Hepatocyte (in vitro differentiated cells): Measurements from ENCODE around the gene EMC1. TPM values are rescaled to one million over a fixed set of nuclear protein-coding genes. Genes with fewer than 3 reads are reported as not detected.

ENCODE experiments used
- DNase-seq: peaks from one replicate; pipeline ENCODE4 v3.0.0-alpha.2; 2016; ENCODE audit warnings: low spot score
- H2AFZ ChIP-seq: fragments of 200-600 bp; sonication (generic); 2 replicates; pipeline ENCODE4 v1.6.0; 2016; ENCODE audit warnings: antibody characterized with exemption, mild to moderate bottlenecking
- H3K27ac ChIP-seq: fragments of 200-600 bp; sonication (generic); 2 replicates; pipeline ENCODE4 v1.5.1; 2016; ENCODE audit warnings: mild to moderate bottlenecking
- H3K27me3 ChIP-seq: fragments of 200-600 bp; sonication (generic); 2 replicates; pipeline ENCODE4 v1.6.1; 2016
- H3K36me3 ChIP-seq: fragments of 200-600 bp; sonication (generic); replicated peaks from 2 replicates; pipeline ENCODE4 v1.5.1; 2016; ENCODE audit warnings: low read depth; ENCODE audit not compliant: insufficient read depth
- H3K4me1 ChIP-seq: fragments of 200-600 bp; sonication (generic); 2 replicates; pipeline ENCODE4 v1.5.1; 2016; ENCODE audit warnings: mild to moderate bottlenecking, moderate library complexity; ENCODE audit not compliant: insufficient read depth
- H3K4me2 ChIP-seq: fragments of 200-600 bp; sonication (generic); 2 replicates; pipeline ENCODE4 v1.6.0; 2016
- H3K4me3 ChIP-seq: fragments of 200-600 bp; sonication (generic); 2 replicates; pipeline ENCODE4 v1.5.1; 2016; ENCODE audit warnings: mild to moderate bottlenecking
- H3K79me2 ChIP-seq: fragments of 200-600 bp; sonication (generic); 2 replicates; pipeline ENCODE4 v1.6.0; 2017; ENCODE audit warnings: mild to moderate bottlenecking
- H3K9me2 ChIP-seq: fragments of 200-600 bp; sonication (generic); replicated peaks from 2 replicates; pipeline ENCODE4 v1.6.0; 2017; ENCODE audit warnings: mild to moderate bottlenecking; ENCODE audit not compliant: insufficient read depth
- H3K9me3 ChIP-seq: fragments of 200-600 bp; sonication (generic); 2 replicates; pipeline ENCODE4 v1.5.1; 2016; ENCODE audit warnings: low read depth, mild to moderate bottlenecking
- H4K20me1 ChIP-seq: fragments of 200-600 bp; sonication (generic); 2 replicates; pipeline ENCODE4 v1.6.0; 2016; ENCODE audit warnings: mild to moderate bottlenecking; ENCODE audit not compliant: insufficient read depth, poor library complexity, severe bottlenecking
- CTCF ChIP-seq: fragments of 200-600 bp; sonication (generic); IDR thresholded peaks from 2 replicates; pipeline ENCODE4 v1.5.1; 2016; ENCODE audit warnings: antibody characterized with exemption, mild to moderate bottlenecking; ENCODE audit not compliant: poor library complexity
- EZH2 ChIP-seq: fragments of 200-600 bp; sonication (generic); IDR thresholded peaks from 2 replicates; pipeline ENCODE4 v1.6.1; 2016; ENCODE audit warnings: antibody characterized with exemption, mild to moderate bottlenecking, borderline replicate concordance
- EZH2phosphoT487 ChIP-seq: fragments of 200-600 bp; sonication (generic); IDR thresholded peaks from one replicate; pipeline ENCODE4 v1.6.1; 2018; ENCODE audit warnings: antibody characterized with exemption, mild to moderate bottlenecking, low read depth, moderate library complexity; ENCODE audit not compliant: unreplicated experiment, severe bottlenecking
- WGBS: methylation state at CpG from one replicate; pipeline ENCODE4 v1.1.6; 2016; ENCODE audit warnings: low lambda C conversion rate; ENCODE audit errors: missing lambda C conversion rate; 5-methylcytosine and 5-hydroxymethylcytosine counted together
- polyA plus RNA-seq: library from polyadenylated mRNA; unstranded; fragments of >200 nt; fragmentation: Nextera tagmentation; extraction: Ambion mirVana; gene quantifications from 2 replicates; pipeline ENCODE4 v1.2.1, GENCODE V29; 2016
- total RNA-seq: library from RNA; depleted of rRNA; stranded (reverse); fragments of >200 nt; gene quantifications from 2 replicates; pipeline ENCODE4 v1.2.3, GENCODE V29; 2014

EMC1 gene
- total and polyA plus RNA-seq, 2 experiments from 2014 or later: 33.2 to 35.8 TPM

DNA sequence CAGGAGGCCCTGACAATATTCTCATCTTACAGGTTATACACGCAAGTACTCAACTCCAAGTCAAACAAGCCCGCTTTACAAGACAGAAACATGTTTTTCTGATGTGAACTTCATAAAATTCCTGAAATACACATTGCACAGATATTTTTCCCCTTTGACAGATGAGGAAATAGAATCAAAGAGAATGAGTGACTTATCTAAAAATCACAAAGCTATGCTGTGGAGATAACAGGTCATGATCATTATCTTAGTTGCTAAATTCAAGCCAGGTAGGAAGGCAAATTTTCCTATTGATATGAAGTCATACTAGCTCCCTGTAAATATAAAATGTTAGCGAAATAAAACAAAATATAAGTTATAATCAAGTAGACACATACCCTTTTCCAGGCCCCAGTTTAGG, 59.5 kb downstream of the EMC1 start:
- H2AFZ ChIP-seq: no peak overlapping the region
- no peaks in the 10 kb centered on the region for H3K4me1 ChIP-seq
- no peak overlapping the region for H3K4me3 ChIP-seq
- H3K4me2 ChIP-seq: no peak overlapping the region
- H3K27ac ChIP-seq: no peak overlapping the region
- TF ChIP-seq EZH2phosphoT487 (no peak), EZH2 (no peak)
- H3K79me2 ChIP-seq: peaks cover 63% of the 10 kb centered on the region
- no peak for DNase-seq
- H3K9me2 ChIP-seq: no peaks in the 10 kb centered on the region
- peaks cover 15% of the 10 kb centered on the region for H4K20me1 ChIP-seq
- peaks cover 12% of the 10 kb centered on the region for H3K36me3 ChIP-seq
- H3K27me3 ChIP-seq: no peaks in the 10 kb centered on the region
- WGBS: 96% methylated on average over 3 of the region's 3 CpGs
- no peaks in the 10 kb centered on the region for H3K9me3 ChIP-seq

DNA sequence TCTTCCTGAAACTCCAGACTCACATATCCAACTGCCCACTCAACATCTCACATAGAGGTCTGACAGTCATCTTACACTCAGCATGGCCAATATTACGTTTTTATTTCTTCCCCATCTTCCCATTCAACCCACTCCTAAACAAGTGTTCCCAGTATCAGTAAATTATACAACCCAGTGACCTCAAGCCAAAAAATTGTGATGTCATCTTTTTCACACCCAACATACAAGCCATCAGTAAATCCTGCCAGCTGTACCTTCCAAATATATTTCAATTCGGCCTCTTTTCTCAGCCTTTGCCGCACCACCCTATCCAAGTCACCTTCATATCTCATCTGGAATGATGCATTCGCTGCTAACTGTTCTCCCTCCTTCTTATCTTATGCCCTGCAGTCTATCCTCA, 60.9 kb downstream of the EMC1 start:
- DNase-seq: no peak
- Histone ChIP-seq H4K20me1 (peaks cover 15% of the 10 kb centered on the region), H3K79me2 (peaks cover 70% of the 10 kb centered on the region), H3K9me2 (no peaks in the 10 kb centered on the region), H3K36me3 (peaks cover 12% of the 10 kb centered on the region), H3K27ac (no peak overlapping the region), H3K27me3 (no peaks in the 10 kb centered on the region), H2AFZ (no peak overlapping the region), H3K9me3 (no peaks in the 10 kb centered on the region), H3K4me1 (no peaks in the 10 kb centered on the region), H3K4me3 (no peak overlapping the region), H3K4me2 (no peak overlapping the region)
- 92% methylated on average over 4 of the region's 4 CpGs for WGBS
- TF ChIP-seq CTCF (no peak), EZH2phosphoT487 (no peak), EZH2 (no peak)

DNA sequence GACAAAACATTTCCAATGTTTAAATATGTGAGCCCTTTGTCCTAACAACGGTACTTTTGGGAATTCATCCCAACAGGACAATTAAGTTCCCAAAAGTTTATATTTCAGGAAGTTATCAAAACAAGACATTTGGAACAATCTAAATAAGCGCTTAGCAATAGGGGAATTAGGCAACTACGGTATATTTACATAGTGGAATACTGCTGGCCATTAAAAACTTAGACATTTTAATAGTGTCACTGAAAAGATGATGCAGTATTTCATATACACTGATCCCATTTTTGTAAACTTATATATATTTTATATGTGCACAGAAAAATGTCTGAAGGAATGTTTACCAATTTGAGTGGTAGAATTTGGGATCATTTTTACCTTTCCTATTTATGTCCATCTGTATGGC, 62.1 kb downstream of the EMC1 start:
- TF ChIP-seq CTCF (no peak), EZH2phosphoT487 (no peak), EZH2 (no peak)
- Histone ChIP-seq H2AFZ (no peak overlapping the region), H3K4me1 (no peaks in the 10 kb centered on the region), H3K27ac (no peak overlapping the region), H4K20me1 (peaks cover 15% of the 10 kb centered on the region), H3K9me3 (no peaks in the 10 kb centered on the region), H3K36me3 (peaks cover 12% of the 10 kb centered on the region), H3K9me2 (no peaks in the 10 kb centered on the region), H3K4me2 (no peak overlapping the region), H3K27me3 (no peaks in the 10 kb centered on the region), H3K4me3 (no peak overlapping the region), H3K79me2 (peaks cover 63% of the 10 kb centered on the region)
- DNase-seq: no peak
- WGBS: 70% methylated on average over 3 of the region's 3 CpGs

DNA sequence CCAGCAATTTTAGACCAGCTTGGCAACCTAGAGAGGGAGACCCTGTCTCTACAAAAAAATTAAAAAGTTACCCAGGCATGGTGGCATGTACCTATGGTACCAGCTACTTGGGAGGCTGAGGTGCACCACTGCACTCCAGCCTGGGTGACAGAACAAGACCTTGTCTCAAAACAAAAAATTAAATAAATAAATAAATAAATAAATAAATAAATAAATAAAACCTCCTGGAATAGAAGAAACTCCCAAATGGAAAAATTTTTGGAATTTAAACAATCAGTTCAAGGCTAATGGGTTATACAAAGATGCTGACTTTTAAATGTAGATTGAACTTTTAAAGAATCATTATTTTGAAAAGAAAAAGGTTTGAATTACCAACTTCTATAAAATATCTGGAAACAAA, 63.5 kb downstream of the EMC1 start:
- H3K4me1 ChIP-seq: no peaks in the 10 kb centered on the region
- H3K36me3 ChIP-seq: peaks cover 1% of the 10 kb centered on the region
- H2AFZ ChIP-seq: no peak overlapping the region
- H3K27me3 ChIP-seq: no peaks in the 10 kb centered on the region
- H3K9me3 ChIP-seq: no peaks in the 10 kb centered on the region
- DNase-seq: no peak
- no peak overlapping the region for H3K4me3 ChIP-seq
- H3K27ac ChIP-seq: no peak overlapping the region
- H4K20me1 ChIP-seq: peaks cover 15% of the 10 kb centered on the region
- TF ChIP-seq EZH2phosphoT487 (no peak), CTCF (no peak), EZH2 (no peak)
- no peak overlapping the region for H3K4me2 ChIP-seq
- H3K9me2 ChIP-seq: no peaks in the 10 kb centered on the region
- peaks cover 50% of the 10 kb centered on the region for H3K79me2 ChIP-seq
